GM12801 (cell line): ENCODE results near the gene ITPKB.

ENCODE experiments used
- TF ChIP-seq, protein P1 (sequence below): IDR thresholded peaks from one replicate; pipeline ENCODE4 v1.5.1; 2011; ENCODE audit warnings: control low read depth; ENCODE audit not compliant: insufficient read length; ENCODE audit errors: extremely low read depth

ITPKB gene

DNA sequence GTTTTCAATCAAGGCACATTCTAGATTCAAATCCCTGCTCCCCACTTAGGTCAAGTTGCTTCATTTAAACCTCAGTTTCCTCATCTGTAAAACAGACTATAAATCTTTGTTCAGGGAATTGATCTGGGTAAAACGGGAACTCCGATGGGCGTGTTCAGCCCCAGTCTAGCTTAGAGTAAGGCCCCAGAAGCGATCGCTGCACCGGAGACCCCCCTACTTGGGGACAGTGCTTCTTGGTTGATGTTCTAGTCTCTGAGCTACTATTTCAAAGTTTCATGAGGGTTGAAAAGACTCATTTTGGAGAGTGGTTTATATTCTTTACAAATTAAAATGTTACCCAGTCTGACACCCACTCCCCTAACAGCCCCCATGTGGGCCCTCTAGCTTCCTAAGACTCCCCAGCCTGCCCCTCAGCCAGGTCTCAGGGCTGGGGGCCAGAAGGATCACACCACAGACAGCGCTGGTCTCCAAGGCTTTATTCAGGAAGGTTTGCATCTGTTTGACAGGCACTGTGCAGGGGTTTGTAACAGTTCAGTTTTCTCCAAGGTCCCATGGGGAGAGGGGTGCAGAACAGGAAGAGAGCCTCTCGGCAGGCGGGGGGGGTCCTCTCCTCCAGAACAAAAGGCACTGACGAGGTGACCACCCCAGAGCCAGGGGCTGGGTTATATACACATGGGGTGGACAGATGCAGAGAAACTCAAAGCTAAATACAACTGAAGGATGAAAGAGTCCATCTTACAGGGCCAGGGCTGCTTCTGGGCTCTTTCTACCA is 107.7 kb downstream of the ITPKB start:
- TF ChIP-seq, protein P1, sequence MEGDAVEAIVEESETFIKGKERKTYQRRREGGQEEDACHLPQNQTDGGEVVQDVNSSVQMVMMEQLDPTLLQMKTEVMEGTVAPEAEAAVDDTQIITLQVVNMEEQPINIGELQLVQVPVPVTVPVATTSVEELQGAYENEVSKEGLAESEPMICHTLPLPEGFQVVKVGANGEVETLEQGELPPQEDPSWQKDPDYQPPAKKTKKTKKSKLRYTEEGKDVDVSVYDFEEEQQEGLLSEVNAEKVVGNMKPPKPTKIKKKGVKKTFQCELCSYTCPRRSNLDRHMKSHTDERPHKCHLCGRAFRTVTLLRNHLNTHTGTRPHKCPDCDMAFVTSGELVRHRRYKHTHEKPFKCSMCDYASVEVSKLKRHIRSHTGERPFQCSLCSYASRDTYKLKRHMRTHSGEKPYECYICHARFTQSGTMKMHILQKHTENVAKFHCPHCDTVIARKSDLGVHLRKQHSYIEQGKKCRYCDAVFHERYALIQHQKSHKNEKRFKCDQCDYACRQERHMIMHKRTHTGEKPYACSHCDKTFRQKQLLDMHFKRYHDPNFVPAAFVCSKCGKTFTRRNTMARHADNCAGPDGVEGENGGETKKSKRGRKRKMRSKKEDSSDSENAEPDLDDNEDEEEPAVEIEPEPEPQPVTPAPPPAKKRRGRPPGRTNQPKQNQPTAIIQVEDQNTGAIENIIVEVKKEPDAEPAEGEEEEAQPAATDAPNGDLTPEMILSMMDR, result no peak

DNA sequence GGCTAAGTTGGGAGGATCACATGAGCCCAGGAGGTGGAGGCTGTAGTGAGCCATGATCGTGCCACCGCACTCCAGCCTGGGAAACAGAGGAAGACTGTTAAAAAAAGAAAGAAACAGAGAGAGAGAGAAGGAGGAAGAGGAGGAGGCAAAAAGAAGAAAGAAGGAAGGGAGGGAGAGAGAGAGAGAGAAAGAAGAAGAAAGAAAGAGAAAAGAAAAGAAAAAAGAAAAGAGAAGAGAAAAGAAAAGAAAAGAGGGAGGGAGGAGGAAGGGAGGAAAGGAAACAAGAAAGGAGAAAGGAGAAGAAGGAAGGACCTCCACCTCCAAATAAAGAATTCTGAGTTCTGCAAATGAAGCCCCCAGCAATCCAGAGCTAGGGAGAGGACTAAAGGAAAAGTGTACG is 108.5 kb downstream of the ITPKB start:
- TF ChIP-seq, protein P1, result no peak

DNA sequence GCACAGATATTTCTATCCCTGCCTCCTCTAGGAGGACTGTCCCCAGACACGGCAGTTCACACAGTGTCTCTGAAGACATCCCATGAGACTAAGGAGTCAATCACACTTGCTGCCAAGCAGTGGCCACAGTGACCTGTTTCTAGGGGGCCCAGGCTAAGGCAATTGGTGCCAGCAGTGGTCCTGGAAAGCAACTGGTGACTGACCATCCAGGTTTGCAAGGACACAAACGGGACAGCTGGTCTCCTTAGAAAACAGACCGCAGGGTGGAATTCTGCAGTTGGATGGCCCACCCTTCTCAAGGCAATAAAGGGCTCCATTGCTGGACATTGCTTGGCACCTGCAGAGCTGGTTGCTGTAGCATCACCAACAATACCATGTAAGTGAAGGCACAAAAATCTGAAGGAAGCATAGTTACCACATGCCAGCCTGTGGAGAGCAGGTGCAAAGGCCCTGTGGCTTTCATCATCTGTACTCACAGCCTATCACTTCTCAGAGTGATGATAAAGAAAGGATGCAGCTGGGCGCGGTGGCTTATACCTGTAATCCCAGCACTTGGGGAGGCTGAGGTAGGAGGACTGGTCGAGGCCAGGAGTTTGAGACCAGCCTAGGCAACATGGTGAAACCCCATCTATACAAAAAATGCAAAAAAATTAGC is 109.1 kb downstream of the ITPKB start:
- TF ChIP-seq, protein P1, result no peak

DNA sequence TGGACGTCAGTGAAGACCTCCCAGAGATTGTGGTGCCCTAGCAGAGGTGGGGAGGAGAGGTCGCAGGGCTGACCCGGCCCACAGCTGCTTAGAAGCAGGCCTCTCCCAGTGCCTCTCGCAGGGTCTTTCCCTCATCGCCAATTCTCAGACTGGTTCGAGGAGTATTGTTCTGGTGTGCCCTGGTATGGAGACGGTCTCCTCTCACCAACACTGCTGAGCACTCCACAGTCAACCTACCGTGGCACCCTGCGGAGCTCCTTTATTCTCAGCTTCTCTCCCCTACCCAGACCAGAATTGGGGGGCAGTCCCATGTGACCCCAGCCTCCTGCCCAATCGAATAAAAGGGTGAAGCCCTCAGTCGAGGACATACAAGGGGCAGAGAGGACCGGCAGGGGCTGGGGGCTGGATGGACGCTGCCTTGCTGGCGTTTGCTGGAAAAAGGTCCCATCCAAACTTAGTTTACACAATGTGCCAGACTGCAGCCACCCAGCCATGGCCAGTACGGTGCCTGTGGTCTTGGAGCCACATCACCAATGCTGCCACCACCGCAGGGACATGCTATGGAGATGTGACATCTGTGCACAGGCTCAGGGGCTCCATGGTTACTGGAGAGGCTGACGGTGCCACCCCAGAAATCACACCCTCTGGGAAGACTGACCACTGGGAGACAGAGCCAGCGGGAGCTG is 109.7 kb downstream of the ITPKB start:
- TF ChIP-seq, protein P1, result no peak

DNA sequence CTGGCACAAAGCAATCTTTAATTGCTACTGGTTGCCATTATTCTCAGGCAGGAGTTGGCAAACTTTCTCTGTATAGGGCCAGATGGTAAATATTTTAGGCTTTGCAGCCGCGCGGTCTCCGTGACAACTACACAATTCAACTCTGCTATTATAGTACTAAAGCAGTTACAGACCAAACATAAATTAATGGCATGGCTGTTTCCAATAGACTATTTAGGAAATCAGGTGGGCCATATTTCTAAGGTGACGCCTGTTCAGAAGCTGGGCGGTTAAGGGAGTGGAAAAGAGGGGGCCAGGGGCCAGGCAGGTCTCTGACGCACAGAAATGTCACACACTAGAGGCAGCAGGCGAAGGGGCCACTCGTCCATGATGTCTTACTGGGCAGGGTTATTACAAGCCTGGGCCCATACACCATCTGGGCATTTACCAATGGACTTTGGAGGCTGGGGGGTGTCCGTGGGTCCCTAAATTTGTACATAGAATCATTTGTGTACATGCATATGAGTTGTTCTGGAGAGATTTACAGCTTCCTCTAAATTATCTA is 110.4 kb downstream of the ITPKB start:
- TF ChIP-seq, protein P1, result no peak

DNA sequence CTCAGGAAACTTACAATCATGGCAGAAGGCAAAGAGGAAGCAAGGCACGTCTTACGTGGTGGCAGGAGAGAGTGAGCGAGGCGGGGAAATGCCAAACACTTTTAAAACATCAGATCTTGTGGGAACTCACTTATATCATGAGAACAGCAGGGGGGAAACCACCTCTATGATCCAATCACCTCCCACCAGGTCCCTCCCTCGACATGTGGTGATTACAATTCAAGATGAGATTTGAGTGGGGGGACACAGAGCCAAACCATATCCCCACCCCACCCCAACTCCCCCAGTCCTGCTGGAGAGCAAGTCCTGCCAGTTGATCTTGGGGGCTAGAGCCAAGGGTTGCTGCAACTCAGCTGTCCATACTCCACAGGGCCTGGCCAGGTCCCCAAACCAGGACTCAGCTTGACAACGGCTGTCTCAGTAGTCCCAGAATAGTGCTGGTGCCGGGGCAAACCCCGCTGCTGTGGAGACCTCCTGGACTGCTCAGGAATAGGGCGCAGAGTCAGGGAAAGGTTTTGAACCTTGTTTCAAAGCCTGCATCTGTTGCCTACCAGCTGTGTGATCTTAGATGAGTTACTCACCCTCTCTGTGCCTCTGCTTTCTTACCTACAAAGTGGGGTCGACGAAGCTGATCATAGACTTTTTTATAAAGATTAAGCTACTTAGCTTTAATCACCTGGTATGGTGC is 111.0 kb downstream of the ITPKB start:
- TF ChIP-seq, protein P1, result no peak

DNA sequence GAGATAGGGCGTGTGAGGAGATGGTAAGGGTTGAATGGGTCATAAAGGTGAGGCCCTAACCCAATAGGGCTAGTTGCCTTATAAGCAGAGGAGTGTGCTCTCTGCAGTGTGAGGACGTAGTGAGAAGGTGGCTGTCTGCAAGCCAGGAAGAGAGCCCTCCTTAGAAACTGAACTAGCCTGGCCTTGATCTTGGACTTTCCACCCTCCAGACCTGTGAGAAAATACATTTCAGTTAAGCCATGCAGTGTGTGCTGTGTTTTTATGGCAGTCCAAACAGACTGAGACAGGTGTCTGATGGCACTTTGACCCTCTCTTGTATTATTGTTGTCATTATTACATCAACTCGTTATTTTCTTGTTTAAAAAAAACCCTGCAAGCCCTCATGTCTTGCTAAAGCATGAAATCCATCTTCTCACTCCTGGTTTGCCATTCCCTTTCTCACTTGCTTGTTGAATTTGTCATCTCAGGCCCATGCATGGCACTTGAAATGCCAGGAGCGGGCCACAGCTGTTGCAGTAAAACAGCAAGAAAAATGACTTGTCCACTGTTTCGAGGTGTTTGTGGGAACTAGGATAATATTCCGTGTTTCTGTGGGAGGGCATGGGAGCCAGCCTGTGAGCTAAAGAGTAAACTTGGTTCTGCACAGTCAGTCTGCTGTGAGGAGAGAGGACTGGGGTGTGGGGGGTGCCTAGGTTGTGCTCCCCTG is 111.9 kb downstream of the ITPKB start:
- TF ChIP-seq, protein P1, result no peak
